SK-N-MC (cell line): ENCODE data around the gene LGI2.

Experiments used
- DNase-seq: peaks from one replicate; pipeline ENCODE4 v3.0.0-alpha.2; 2011; ENCODE audit warnings: low read depth, low spot score
- H3K27ac ChIP-seq: fragments of 200-600 bp; sonication (generic); 2 replicates; pipeline ENCODE4 v1.5.1; 2016; ENCODE audit warnings: mixed run types
- H3K36me3 ChIP-seq: fragments of 200-600 bp; sonication (generic); 2 replicates; pipeline ENCODE4 v1.6.1; 2017; ENCODE audit warnings: antibody characterized with exemption, low read length, mixed read lengths; ENCODE audit not compliant: insufficient read depth
- H3K4me3 ChIP-seq: fragments of 200-600 bp; sonication (generic); 2 replicates; pipeline ENCODE4 v1.5.1; 2016
- H3K9ac ChIP-seq: fragments of 200-600 bp; sonication (generic); 2 replicates; pipeline ENCODE4 v1.8.0; 2017; ENCODE audit warnings: mixed run types, mixed read lengths; ENCODE audit not compliant: insufficient read length
- H3K9me3 ChIP-seq: fragments of 200-600 bp; sonication (generic); 2 replicates; pipeline ENCODE4 v1.6.1; 2017; ENCODE audit warnings: low read depth, mild to moderate bottlenecking, antibody characterized with exemption, low read length, moderate library complexity, mixed read lengths
- EZH2 ChIP-seq: fragments of 200-600 bp; sonication (generic); IDR thresholded peaks from one replicate; pipeline ENCODE4 v1.6.1; 2017; ENCODE audit warnings: antibody characterized with exemption
- FOXP2 ChIP-seq: optimal IDR thresholded peaks from 2 replicates; pipeline ENCODE3; 2011; ENCODE audit warnings: mild to moderate bottlenecking, moderate library complexity; ENCODE audit not compliant: insufficient read depth; ENCODE audit errors: extremely low read length, control extremely low read depth
- POLR2AphosphoS5 ChIP-seq: IDR thresholded peaks from 2 replicates; pipeline ENCODE4 v1.6.1; 2012; ENCODE audit warnings: mild to moderate bottlenecking, low read depth, low read length, borderline replicate concordance

The LGI2 gene

DNA sequence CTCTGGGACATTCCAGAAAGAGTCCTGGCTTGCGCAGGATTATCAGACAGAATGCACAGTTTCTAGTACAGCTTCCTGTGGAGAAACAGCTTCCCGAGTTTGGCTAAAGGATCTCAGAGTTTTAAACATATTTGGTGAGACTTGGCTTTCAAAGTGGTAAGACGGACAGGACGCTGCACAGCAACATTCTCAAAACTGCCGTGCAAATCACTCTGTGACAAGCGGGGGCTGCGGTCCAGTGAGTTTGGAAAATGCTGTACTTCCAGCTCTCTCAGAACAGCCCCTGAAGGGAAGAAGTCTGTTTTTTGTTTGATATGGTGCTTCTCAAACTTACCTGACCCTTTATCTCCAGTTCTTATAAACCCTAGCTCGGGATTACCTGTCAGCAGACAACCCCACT is 18.1 kb downstream of the LGI2 start:
- no peak for DNase-seq
- no peaks in the 10 kb centered on the region for H3K36me3 ChIP-seq
- no peak for TF ChIP-seq POLR2AphosphoS5
- no peak for TF ChIP-seq FOXP2
- no peak for TF ChIP-seq EZH2
- H3K9ac ChIP-seq, result no peak overlapping the region
- H3K9me3 ChIP-seq, result no peaks in the 10 kb centered on the region
- H3K27ac ChIP-seq, result no peak overlapping the region
- no peak overlapping the region for H3K4me3 ChIP-seq

- H3K9me3 ChIP-seq, result no peaks in the 10 kb centered on the region
- H3K36me3 ChIP-seq, result no peaks in the 10 kb centered on the region
- no peak overlapping the region for H3K27ac ChIP-seq
- DNase-seq, result no peak
- no peak overlapping the region for H3K9ac ChIP-seq
- no peak overlapping the region for H3K4me3 ChIP-seq
- TF ChIP-seq EZH2 (no peak), FOXP2 (no peak), POLR2AphosphoS5 (no peak)
These were observed 19.4 kb downstream of the LGI2 start for GRCh38 chr4:25011135-25011866.

GRCh38 chr4:25007598-25007997 is 23.1 kb downstream of the LGI2 start:
- no peak overlapping the region for H3K4me3 ChIP-seq
- no peaks in the 10 kb centered on the region for H3K36me3 ChIP-seq
- no peak for DNase-seq
- H3K9ac ChIP-seq, result no peak overlapping the region
- H3K9me3 ChIP-seq, result no peaks in the 10 kb centered on the region
- TF ChIP-seq POLR2AphosphoS5 (no peak), FOXP2 (no peak), EZH2 (no peak)
- no peak overlapping the region for H3K27ac ChIP-seq

- H3K4me3 ChIP-seq, result no peak overlapping the region
- no peak for DNase-seq
- H3K9ac ChIP-seq, result no peak overlapping the region
- no peaks in the 10 kb centered on the region for H3K36me3 ChIP-seq
- H3K9me3 ChIP-seq, result no peaks in the 10 kb centered on the region
- no peak overlapping the region for H3K27ac ChIP-seq
- TF ChIP-seq EZH2, result no peak
- TF ChIP-seq POLR2AphosphoS5, result no peak
- TF ChIP-seq FOXP2, result no peak
These were observed 28.1 kb downstream of the LGI2 start for GRCh38 chr4:25002681-25003080.

DNA sequence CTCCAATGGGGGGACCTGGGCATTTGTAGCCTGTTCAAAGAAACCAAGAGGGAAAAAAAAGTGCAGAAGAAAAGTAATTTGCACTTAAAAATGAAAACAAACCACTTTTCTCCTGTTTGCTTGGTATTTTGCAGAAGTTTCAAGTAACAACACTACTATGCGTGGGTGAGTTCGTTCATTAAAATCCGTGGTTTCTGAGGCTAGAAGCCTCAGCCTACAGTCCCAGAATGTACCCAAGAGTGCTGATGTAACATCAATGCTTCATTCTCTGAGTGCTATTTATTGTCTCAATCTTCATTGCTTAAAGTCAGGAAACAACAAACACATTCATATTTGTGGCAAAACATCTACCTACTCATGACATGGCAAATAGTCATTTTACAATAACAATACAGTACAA is 29.2 kb downstream of the LGI2 start:
- no peak overlapping the region for H3K9ac ChIP-seq
- no peak overlapping the region for H3K27ac ChIP-seq
- H3K4me3 ChIP-seq, result no peak overlapping the region
- no peaks in the 10 kb centered on the region for H3K9me3 ChIP-seq
- DNase-seq, result no peak
- no peak for TF ChIP-seq EZH2
- no peak for TF ChIP-seq FOXP2
- no peak for TF ChIP-seq POLR2AphosphoS5
- H3K36me3 ChIP-seq, result no peaks in the 10 kb centered on the region

- no peak overlapping the region for H3K4me3 ChIP-seq
- H3K9ac ChIP-seq, result no peak overlapping the region
- no peak for DNase-seq
- TF ChIP-seq POLR2AphosphoS5 (no peak), EZH2 (no peak), FOXP2 (no peak)
- H3K9me3 ChIP-seq, result no peaks in the 10 kb centered on the region
- H3K36me3 ChIP-seq, result no peaks in the 10 kb centered on the region
- no peak overlapping the region for H3K27ac ChIP-seq
These were observed 30.1 kb downstream of the LGI2 start for GRCh38 chr4:25000639-25001038.

DNA sequence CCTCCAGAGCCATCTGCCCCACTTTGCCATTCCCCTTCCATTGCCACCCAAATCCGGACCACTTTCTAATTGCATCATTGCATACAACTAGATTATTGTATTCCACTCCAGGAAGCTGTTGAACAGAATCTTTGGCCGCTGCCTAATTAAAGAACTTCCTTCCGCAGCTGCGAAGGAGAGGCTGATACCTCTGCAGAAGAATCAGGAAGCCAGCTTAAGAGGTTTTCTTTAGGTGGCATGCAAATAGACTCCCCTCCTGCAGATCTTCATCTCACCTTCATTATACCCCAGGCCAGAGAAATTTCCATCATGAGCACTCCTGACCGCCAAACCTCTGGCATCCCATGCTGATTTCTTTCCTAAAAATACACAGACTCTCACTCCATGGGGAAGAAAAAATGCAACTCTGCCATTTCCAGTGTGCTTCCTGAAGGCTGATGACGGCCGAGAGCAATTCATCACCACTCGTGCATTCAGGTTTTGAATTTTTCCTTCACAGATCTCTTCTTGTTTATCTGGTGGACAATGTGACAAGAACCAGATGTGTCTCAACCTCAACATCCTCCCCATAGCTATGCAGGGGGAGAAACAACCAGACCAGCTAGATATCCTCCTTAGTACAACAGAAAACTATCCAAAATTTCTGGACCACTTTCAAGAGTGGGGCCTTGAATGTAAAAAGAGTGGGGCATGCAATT is 31.2 kb downstream of the LGI2 start:
- Histone ChIP-seq H3K9me3 (no peaks in the 10 kb centered on the region), H3K4me3 (no peak overlapping the region), H3K9ac (no peak overlapping the region), H3K27ac (no peak overlapping the region), H3K36me3 (no peaks in the 10 kb centered on the region)
- TF ChIP-seq EZH2 (no peak), POLR2AphosphoS5 (no peak), FOXP2 (no peak)
- DNase-seq, result no peak

DNA sequence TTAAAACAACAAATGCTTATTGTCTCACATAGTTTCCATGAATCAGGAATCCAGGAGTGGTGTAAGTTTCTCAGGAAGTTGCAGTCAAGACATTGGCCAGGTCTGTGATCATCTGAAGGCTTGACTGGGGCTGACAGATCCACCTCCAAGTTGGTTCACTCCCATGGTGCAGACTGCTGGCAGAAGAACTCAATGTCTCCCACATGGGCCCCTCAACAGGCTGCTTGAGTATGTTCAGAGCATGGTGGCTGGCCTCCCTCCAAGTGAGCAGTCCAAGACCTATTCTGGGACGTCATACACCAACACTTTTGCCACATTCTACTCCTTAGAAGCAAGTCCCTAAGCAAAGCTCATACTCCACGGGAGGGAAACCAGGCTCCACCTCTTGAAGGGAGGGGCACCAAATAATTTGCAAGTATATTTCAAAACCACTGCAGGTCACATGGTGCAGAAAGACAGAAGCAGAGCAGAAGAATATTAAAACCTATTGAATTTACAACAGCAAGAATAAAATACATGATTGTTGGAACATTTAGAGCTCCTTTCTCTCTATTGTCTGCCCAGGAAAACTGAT is 35.3 kb downstream of the LGI2 start:
- Histone ChIP-seq H3K9me3 (no peaks in the 10 kb centered on the region), H3K27ac (no peak overlapping the region), H3K36me3 (no peaks in the 10 kb centered on the region), H3K9ac (no peak overlapping the region), H3K4me3 (no peak overlapping the region)
- TF ChIP-seq FOXP2 (no peak), POLR2AphosphoS5 (no peak), EZH2 (no peak)
- DNase-seq, result no peak

- no peaks in the 10 kb centered on the region for H3K36me3 ChIP-seq
- no peaks in the 10 kb centered on the region for H3K9me3 ChIP-seq
- TF ChIP-seq POLR2AphosphoS5, result no peak
- TF ChIP-seq EZH2, result no peak
- no peak for TF ChIP-seq FOXP2
- H3K4me3 ChIP-seq, result no peak overlapping the region
- no peak for DNase-seq
- no peak overlapping the region for H3K9ac ChIP-seq
- H3K27ac ChIP-seq, result no peak overlapping the region
These were observed 37.1 kb downstream of the LGI2 start for GRCh38 chr4:24993551-24994080.
